ENCODE results near the gene LTO1.

DNA sequence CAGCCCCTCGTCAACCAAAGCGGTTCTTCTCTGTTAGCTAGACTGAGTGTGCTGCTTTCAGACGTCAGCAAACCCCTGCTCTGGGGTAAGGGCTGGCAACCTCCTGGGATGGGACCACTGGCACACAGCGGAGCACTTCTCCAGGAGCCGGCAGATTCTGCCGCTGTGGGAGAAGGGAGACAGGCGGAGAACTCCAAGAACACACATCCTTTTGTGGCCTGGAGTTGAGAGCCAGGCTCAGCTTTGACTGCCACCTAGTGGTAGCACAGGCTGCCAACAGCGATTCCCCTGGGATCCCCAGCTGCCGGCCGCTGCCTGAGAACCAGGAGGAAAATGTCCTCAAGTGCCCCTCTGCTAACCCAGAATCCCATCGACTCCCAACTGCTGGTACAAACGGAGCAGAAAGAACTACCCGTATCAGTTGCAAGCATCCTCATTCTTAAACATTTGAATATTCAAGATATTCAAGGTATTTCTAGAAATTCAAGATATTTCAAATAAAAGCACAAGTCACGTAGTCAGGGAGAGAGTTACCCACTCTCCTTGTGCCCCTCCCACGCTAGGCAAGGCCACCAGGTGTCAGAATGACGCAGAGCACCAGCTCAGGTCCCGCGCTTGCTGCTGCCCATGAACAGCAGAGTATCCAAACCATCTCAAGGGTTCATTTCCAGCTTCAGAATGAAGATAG, 4.9 kb downstream of the LTO1 start:
- TF ChIP-seq, protein P1, sequence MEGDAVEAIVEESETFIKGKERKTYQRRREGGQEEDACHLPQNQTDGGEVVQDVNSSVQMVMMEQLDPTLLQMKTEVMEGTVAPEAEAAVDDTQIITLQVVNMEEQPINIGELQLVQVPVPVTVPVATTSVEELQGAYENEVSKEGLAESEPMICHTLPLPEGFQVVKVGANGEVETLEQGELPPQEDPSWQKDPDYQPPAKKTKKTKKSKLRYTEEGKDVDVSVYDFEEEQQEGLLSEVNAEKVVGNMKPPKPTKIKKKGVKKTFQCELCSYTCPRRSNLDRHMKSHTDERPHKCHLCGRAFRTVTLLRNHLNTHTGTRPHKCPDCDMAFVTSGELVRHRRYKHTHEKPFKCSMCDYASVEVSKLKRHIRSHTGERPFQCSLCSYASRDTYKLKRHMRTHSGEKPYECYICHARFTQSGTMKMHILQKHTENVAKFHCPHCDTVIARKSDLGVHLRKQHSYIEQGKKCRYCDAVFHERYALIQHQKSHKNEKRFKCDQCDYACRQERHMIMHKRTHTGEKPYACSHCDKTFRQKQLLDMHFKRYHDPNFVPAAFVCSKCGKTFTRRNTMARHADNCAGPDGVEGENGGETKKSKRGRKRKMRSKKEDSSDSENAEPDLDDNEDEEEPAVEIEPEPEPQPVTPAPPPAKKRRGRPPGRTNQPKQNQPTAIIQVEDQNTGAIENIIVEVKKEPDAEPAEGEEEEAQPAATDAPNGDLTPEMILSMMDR (IDR thresholded peaks at IDR 0.05), result peak; percentile 85 to 92 (median 90)
- TF ChIP-seq POLR2A (IDR thresholded peaks at IDR 0.05), result no peak

Data from uterus (tissue), 2 donors.